Psoas muscle (tissue), 8 donors: Measurements from ENCODE around the gene SMTNL2. TPM values are rescaled to one million over a fixed set of nuclear protein-coding genes. Genes with fewer than 3 reads are reported as not detected.

Source experiments
- ATAC-seq, 4 donors: fragments of 200-7000 bp; cut with Tn5 transposase; one replicate each; pipeline ENCODE4 v1.9.1; 2020; ENCODE audit warnings: moderate library complexity in 3 of 4, mild to moderate bottlenecking in 2 of 4
- DNase-seq, 2 donors: peaks; one replicate each; pipeline ENCODE4 v3.0.0-alpha.2; 2020
- H3K27ac ChIP-seq: fragments of 200-600 bp; one replicate; pipeline ENCODE4 v1.8.0; 2022
- H3K27me3 ChIP-seq, 3 donors: fragments of 200-600 bp in 1 of 3; one replicate each; pipeline versions ENCODE4 v1.6.1 to v1.8.0; 2013 to 2022; ENCODE audit warnings: low read length in 2 of 3, mild to moderate bottlenecking in 2 of 3, moderate library complexity in 1 of 3; ENCODE audit not compliant: insufficient read depth in 3 of 3
- H3K36me3 ChIP-seq, 2 donors: fragments of 200-600 bp in 1 of 2; one replicate each; pipeline versions ENCODE4 v1.6.1 to v1.8.0; 2013 to 2022; ENCODE audit warnings: low read depth in 1 of 2, mild to moderate bottlenecking in 1 of 2, moderate library complexity in 1 of 2; ENCODE audit not compliant: insufficient read depth in 1 of 2
- H3K4me1 ChIP-seq: fragments of 200-600 bp; one replicate; pipeline ENCODE4 v1.8.0; 2022
- H3K4me3 ChIP-seq: fragments of 200-600 bp; one replicate; pipeline ENCODE4 v1.8.0; 2022; ENCODE audit warnings: mild to moderate bottlenecking
- H3K9me3 ChIP-seq: fragments of 200-600 bp; one replicate; pipeline ENCODE4 v1.8.0; 2022
- WGBS, 3 donors: extraction: QIAGEN DNeasy Blood & Tissue Kit; methylation state at CpG; one replicate each; pipeline versions ENCODE4 v1.1.6 to v1.1.7; 2013; 5-methylcytosine and 5-hydroxymethylcytosine counted together
- intact Hi-C, 2 donors: fragments of 100-400 bp; cut with DNase I; formaldehyde crosslinking; loops; one replicate each; pipeline versions ENCODE4 v1.11.0 to v1.14.2; 2022
- polyA plus RNA-seq, 3 donors: library from polyadenylated mRNA; stranded (reverse); fragments of 200-250 nt; gene quantifications; one replicate each; pipeline ENCODE4 v1.2.3, GENCODE V29; 2013
- total RNA-seq, 4 donors: library from RNA; stranded (reverse); fragmentation: NEBNext Ultra II Directional in 2 of 4; extraction: Animal tissue kit (Norgen Biotek cat#: 25700) in 2 of 4; gene quantifications; one replicate each; pipeline versions ENCODE4 v1.2.1 to v1.2.4, GENCODE V29; 2021 to 2023
- TF ChIP-seq, protein P1 (sequence below): fragments of 200-600 bp; IDR thresholded peaks from one replicate; pipeline ENCODE4 v1.8.0; 2022; ENCODE audit warnings: antibody characterized with exemption
- donor health status: healthy with polysubstance abuse.
- donor health status: DM: no; HTN: no; CAD: no; lungs with moderate emphysema.
- donor health status: Bipolar disorder and iron deficiency.
- donor health status: healthy.
- donor health status: DM: yes; HTN: yes; CAD: no.
- donor health status: DM: no; HTN: no; CAD: no.
- donor health status: DM: no; HTN: no; CAD: no.
- donor health status: DM: yes; HTN: yes; CAD: no.

Gene SMTNL2
- total and polyA plus RNA-seq, 7 donors = 20.7 to 524 (median 318) TPM

GRCh38 chr17:4562015-4562969 lies 22.0 kb upstream of the SMTNL2 start:
- TF ChIP-seq, protein P1, sequence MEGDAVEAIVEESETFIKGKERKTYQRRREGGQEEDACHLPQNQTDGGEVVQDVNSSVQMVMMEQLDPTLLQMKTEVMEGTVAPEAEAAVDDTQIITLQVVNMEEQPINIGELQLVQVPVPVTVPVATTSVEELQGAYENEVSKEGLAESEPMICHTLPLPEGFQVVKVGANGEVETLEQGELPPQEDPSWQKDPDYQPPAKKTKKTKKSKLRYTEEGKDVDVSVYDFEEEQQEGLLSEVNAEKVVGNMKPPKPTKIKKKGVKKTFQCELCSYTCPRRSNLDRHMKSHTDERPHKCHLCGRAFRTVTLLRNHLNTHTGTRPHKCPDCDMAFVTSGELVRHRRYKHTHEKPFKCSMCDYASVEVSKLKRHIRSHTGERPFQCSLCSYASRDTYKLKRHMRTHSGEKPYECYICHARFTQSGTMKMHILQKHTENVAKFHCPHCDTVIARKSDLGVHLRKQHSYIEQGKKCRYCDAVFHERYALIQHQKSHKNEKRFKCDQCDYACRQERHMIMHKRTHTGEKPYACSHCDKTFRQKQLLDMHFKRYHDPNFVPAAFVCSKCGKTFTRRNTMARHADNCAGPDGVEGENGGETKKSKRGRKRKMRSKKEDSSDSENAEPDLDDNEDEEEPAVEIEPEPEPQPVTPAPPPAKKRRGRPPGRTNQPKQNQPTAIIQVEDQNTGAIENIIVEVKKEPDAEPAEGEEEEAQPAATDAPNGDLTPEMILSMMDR = no peak
- H3K4me3 ChIP-seq = no peak overlapping the region
- peaks cover 9% of the 10 kb centered on the region for H3K4me1 ChIP-seq
- H3K9me3 ChIP-seq = no peaks in the 10 kb centered on the region
- no peaks in the 10 kb centered on the region for H3K27me3 ChIP-seq
- H3K36me3 ChIP-seq = no peaks in the 10 kb centered on the region
- H3K27ac ChIP-seq = peak overlapping the region; percentile 23
- 56 to 65% (median 57%) methylated on average over 8 of the region's 8 CpGs for WGBS, 3 donors
- no peak for ATAC-seq
- intact Hi-C loops = loop anchor here in 1 of 2 donors (10.0 kb wide), 1 partner anchor 343 kb away; the partner anchor contains the start of gene CHRNE
- peak in 1 of 2 donors; percentile 17 for DNase-seq

DNA sequence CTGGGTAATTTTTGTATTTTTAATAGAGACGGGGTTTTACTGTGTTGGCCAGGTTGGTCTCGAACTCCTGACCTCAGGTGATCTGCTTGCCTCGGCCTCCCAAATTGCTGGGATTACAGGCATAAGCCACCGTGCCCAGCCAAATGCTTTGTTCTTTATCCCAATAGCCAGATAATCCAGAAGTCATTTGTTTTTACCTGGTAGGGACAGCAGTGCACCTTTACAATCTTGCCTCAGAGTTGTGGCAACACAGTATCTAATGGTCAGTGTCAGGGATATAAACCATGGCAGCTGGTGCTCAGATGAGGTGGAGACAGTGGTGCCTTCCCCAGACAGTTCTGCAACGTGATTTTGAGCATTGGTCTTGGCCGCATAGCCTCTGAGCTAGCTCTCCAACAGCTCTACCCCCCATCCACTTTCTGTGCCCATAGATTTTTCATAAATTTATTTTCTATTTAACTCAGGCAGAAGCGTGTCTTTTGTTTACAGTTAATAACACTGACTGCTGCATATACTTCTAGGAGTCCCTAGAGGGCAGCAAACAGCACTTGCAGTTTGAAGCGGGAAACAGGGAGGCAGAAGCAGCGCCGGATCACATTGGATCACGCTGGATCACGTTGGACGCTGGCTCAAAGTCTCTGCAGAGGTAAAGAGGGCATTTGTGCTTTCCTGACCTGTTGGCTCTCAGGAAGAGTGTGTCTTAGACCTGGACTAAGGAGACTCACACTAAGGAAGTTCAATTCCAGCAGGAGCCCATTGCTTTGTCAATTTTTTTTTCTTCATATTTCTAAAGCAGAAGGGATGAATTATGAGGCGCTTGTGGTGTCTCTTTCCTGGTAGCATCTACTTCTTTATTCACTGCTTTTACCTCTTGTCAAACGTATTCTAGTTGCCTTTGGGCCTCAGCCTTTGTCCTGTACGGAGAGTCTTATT lies 18.9 kb upstream of the SMTNL2 start:
- DNase-seq (peak; percentile 60 to 78), ATAC-seq (peak; percentile 86 to 94 (median 89))
- intact Hi-C loops = loop anchor here (1.0 to 10.0 kb wide), 3 partner anchors 61 to 339 kb away; partner anchors contain the start of gene CHRNE (in 1 of the 2)
- peaks cover 9% of the 10 kb centered on the region for H3K4me1 ChIP-seq
- H3K4me3 ChIP-seq = no peak overlapping the region
- no peaks in the 10 kb centered on the region for H3K9me3 ChIP-seq
- WGBS, 3 donors = 30 to 35% (median 31%) methylated on average over 16 of the region's 16 CpGs
- no peaks in the 10 kb centered on the region for H3K27me3 ChIP-seq
- TF ChIP-seq, protein P1 = peak; percentile 77
- H3K27ac ChIP-seq = no peak overlapping the region
- no peaks in the 10 kb centered on the region for H3K36me3 ChIP-seq

GRCh38 chr17:4566785-4567184 lies 17.5 kb upstream of the SMTNL2 start:
- WGBS, 3 donors = 19 to 21% (median 20%) methylated on average over 5 of the region's 5 CpGs
- TF ChIP-seq, protein P1 = peak; percentile 72

DNA sequence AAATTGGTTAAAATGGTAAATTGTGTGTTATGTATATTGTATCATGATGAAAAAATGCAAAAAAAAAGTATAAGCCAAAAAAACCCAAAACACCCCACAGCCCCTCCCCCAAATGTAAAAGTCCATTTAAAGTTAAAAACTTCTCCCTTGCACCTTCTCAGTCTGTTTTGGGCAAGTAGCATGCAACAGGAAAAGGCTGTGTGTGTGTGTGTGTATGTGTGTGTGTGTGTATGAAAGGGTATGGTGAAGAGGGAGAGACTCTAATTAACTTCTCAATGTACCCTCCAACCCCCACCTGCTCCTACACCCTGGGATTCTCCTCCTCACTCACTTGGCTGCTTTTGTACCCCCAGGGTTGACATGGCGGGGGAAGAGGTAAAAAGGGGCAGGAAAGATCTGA lies 14.7 kb upstream of the SMTNL2 start:
- no peaks in the 10 kb centered on the region for H3K36me3 ChIP-seq
- intact Hi-C loops = loop anchor here in 1 of 2 donors (10.0 kb wide), 1 partner anchor 335 kb away; the partner anchor contains the start of gene CHRNE
- H3K27ac ChIP-seq = no peak overlapping the region
- no peaks in the 10 kb centered on the region for H3K9me3 ChIP-seq
- no peak overlapping the region for H3K4me3 ChIP-seq
- TF ChIP-seq, protein P1 = no peak
- DNase-seq = no peak
- peaks cover 16% of the 10 kb centered on the region for H3K4me1 ChIP-seq
- WGBS, 3 donors = 91 to 100% (median 100%) methylated on average over 1 of the region's 1 CpG
- H3K27me3 ChIP-seq = no peaks in the 10 kb centered on the region
- ATAC-seq = no peak

More at GRCh38 chr17:4566785-4567184, 17.5 kb upstream of the SMTNL2 start:
- peak in 1 of 2 donors; percentile 49 for DNase-seq
- H3K9me3 ChIP-seq = no peaks in the 10 kb centered on the region
- H3K27me3 ChIP-seq = no peaks in the 10 kb centered on the region
- no peaks in the 10 kb centered on the region for H3K36me3 ChIP-seq
- peak; percentile 87 to 94 (median 92) for ATAC-seq
- peaks cover 9% of the 10 kb centered on the region for H3K4me1 ChIP-seq
- H3K4me3 ChIP-seq = no peak overlapping the region
- peak overlapping the region; percentile 36 for H3K27ac ChIP-seq
- intact Hi-C loops = loop anchor here (1.0 to 10.0 kb wide), 3 partner anchors 60 to 338 kb away; partner anchors contain the start of gene CHRNE (in 1 of the 2)
